Renal cortex interstitium (tissue), 11 donors: ENCODE data around the gene MAN1B1. TPM values are rescaled to one million over a fixed set of nuclear protein-coding genes. Genes with fewer than 3 reads are reported as not detected.

Experiments
- DNase-seq, 11 donors: peaks; one replicate each; pipeline ENCODE4 v3.0.0-alpha.2; 2013; ENCODE audit warnings: low read depth in 9 of 11, low spot score in 4 of 11; ENCODE audit errors: extremely low read depth in 1 of 11
- polyA plus RNA-seq, 3 donors: library from polyadenylated mRNA; unstranded; fragments of 120-200 nt; gene quantifications; one replicate each; pipeline ENCODE4 v1.2.1, GENCODE V29; 2013; ENCODE audit not compliant: insufficient read length in 3 of 3

Gene MAN1B1
- polyA plus RNA-seq, 3 donors = 46.1 to 62.1 (median 55.3) TPM

DNA sequence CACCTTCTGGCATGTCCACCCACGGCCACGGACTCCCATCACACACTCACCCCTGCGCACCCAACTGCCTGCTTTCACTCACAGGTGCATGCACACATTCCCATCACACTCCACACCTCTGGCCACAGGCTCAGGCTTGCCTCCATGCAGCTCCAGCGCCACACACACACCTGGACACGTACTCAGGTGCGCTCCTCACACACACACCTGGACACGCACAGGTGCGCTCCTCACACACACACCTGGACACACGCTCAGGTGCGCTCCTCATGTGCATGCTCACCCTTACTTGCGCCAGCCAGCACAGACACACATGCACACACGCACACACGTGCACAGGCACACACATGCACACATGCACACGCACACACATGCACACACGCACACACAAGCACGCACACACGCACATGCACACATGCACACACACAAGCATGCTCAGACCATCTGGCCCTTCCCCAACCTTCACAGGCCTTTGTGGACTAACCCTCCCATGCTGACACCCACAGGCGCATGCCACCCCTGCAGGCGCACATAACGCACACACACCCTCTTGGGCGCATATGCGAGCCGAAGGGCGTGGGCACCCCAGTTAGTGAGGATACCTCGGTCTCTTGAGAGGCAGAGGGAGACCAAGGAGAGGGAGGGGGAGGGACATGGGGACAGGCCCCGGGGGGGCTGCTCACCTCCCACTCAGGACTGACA, 60.5 kb downstream of the MAN1B1 start:
- no peak for DNase-seq

DNA sequence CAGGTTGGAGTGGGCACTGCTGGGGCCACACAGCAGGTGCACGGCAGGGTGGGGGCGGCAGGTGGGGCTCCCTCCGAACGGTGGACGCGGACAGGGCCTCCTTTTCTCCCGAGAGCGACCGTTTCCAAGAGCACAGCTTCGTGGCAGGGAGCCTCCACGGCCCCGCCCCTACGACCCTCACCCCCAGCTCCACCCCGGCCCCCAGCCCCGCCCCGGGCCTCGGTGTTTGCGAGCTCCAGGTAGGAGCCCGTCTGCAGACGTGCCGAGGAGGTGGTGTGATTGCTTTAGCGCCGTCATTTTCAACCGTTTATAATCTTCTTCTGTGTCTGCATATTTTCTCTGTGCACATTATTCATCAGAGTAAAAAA, 61.0 kb downstream of the MAN1B1 start:
- no peak for DNase-seq

DNA sequence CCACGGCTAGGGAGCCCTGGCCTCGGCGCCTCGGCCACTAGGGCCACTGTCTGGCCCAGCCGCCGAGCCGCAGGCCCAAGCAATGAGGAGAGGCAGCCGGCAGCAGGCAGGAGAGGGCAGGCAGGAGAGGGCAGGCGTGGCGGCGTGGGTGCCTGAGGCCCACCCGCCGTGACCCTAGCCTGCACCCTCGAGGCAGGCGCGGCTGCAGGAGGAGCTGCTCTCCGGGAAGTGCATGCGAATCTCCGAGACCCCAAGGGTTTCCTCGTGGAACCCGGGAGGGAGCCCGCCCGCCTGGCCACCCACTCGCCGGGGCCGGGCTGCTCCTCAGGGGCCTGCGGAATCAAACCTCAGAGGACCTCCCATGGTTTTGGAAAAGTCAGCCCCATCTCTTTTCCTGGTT, 61.5 kb downstream of the MAN1B1 start:
- DNase-seq = no peak

GRCh38 chr9:137148661-137149060, 61.9 kb downstream of the MAN1B1 start:
- no peak for DNase-seq

GRCh38 chr9:137149363-137149762, 62.6 kb downstream of the MAN1B1 start:
- DNase-seq = no peak

DNA sequence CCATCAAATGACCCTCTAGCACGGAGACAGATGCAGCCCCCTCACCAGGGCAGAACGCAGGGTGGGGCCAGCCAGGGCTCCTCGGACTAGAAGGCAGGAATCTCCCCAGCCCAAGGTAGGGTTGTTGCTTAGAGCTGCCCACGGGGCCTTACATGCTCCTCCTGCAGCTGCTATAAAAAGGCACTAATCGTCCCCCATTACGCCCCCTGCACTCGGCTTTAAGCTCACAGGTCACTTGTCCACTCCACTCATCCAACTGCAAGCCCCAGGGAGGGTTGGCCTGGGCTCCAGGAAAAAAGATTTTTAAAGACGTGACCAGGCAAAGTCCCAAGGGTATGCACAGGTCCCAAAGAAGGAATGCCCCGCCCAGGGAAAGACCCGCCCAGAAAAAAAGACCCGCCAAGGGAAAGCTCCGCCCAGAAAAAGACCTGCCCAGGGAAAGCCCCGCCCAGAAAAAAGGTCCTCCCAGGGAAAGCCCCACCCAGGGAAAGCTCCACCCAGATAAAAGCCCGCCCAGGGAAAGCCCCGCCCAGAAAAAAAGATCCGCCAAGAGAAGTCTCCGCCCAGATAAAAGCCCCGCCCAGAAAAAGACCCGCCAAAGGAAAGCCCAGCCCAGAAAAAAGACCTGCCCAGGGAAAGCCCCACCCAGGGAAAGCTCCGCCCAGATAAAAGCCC, 63.3 kb downstream of the MAN1B1 start:
- DNase-seq = no peak

GRCh38 chr9:137150617-137151457, 64.1 kb downstream of the MAN1B1 start:
- no peak for DNase-seq

GRCh38 chr9:137152844-137153405, 66.1 kb downstream of the MAN1B1 start:
- DNase-seq = no peak

DNA sequence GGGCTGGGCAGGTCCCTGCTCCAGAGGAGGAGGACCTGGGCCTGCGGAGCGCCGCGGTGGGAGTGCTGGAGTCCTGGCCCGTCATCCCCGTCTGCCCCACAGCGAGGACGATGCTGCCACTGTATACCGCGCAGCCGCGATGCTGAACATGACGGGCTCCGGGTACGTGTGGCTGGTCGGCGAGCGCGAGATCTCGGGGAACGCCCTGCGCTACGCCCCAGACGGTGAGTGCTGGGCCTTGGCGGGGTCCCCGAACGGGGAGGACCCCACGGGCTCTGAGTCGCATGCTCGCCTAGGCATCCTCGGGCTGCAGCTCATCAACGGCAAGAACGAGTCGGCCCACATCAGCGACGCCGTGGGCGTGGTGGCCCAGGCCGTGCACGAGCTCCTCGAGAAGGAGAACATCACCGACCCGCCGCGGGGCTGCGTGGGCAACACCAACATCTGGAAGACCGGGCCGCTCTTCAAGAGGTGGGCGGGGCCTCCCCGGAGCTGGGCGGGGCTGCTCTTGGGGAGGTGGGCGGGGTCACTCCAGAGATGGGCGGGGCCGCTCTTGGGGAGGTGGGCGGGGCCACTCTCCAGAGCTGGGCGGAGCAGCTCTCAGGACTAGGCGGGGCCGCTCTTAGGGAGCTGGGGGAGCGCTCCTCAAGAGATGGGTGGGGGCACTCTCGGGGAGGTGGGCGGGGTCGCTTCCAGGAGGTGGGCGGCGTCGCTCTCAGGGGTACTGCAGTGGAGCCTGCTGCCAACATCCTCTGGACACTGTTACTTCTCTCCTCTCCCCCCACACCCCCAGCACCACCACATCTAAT, 70.0 kb downstream of the MAN1B1 start:
- DNase-seq = no peak

GRCh38 chr9:137157618-137158415, 71.0 kb downstream of the MAN1B1 start:
- no peak for DNase-seq

- no peak for DNase-seq
Measured at GRCh38 chr9:137158625-137159024, 71.8 kb downstream of the MAN1B1 start.

Other genes with a start within 250 kb of the MAN1B1 start
- gene AJM1, start 244.5 kb upstream of the MAN1B1 start, polyA plus RNA-seq = 1 to 10 TPM in 2 of 3 donors, under 1 TPM in 1; 0.64 to 1.7 (median 1.5) TPM
- gene PHPT1, start 237.6 kb upstream of the MAN1B1 start, polyA plus RNA-seq = 100 to 1,000 TPM in 1 of 3 donors, 10 to 100 TPM in 2; 63.4 to 111 (median 93.7) TPM
- gene MAMDC4, start 234.6 kb upstream of the MAN1B1 start, polyA plus RNA-seq = 10 to 100 TPM in 1 of 3 donors, 1 to 10 TPM in 2; 4.8 to 10.9 (median 9.9) TPM
- 100 to 1,000 TPM; 322 to 427 (median 394) TPM for gene EDF1, start 220.7 kb upstream of the MAN1B1 start, polyA plus RNA-seq
- 10 to 100 TPM; 10.2 to 15.9 (median 14.7) TPM for gene TRAF2, start 200.5 kb upstream of the MAN1B1 start, polyA plus RNA-seq
- gene FBXW5, start 142.2 kb upstream of the MAN1B1 start, polyA plus RNA-seq = 10 to 100 TPM; 33.7 to 58.7 (median 54.3) TPM
- 1 to 10 TPM in 1 of 3 donors, under 1 TPM in 2; 0.44 to 1.4 (median 0.57) TPM for gene C8G, start 141.7 kb upstream of the MAN1B1 start, polyA plus RNA-seq
- gene LCN12, start 134.7 kb upstream of the MAN1B1 start, polyA plus RNA-seq = 10 to 100 TPM; 17.8 to 47.3 (median 24.5) TPM
- 100 to 1,000 TPM in 1 of 3 donors, 10 to 100 TPM in 2; 42.1 to 113 (median 66.3) TPM for gene PTGDS, start 109.5 kb upstream of the MAN1B1 start, polyA plus RNA-seq
- gene LCNL1, start 104.0 kb upstream of the MAN1B1 start, polyA plus RNA-seq = under 1 TPM; 0.14 to 0.40 (median 0.39) TPM
- 10 to 100 TPM; 23.7 to 40.2 (median 39.3) TPM for gene PAXX, start 94.6 kb upstream of the MAN1B1 start, polyA plus RNA-seq
- under 1 TPM; 0.37 to 0.75 (median 0.39) TPM for gene CLIC3, start 90.4 kb upstream of the MAN1B1 start, polyA plus RNA-seq
- gene ABCA2, start 58.7 kb upstream of the MAN1B1 start, polyA plus RNA-seq = 10 to 100 TPM; 43.4 to 66.6 (median 61.6) TPM
- under 1 TPM; 0.07 to 0.15 (median 0.12) TPM for gene FUT7, start 54.9 kb upstream of the MAN1B1 start, polyA plus RNA-seq
- gene NPDC1, start 40.8 kb upstream of the MAN1B1 start, polyA plus RNA-seq = 10 to 100 TPM; 12.9 to 38.4 (median 31.5) TPM
- 1 to 10 TPM; 4.3 to 5.3 (median 4.7) TPM for gene ENTPD2, start 32.9 kb upstream of the MAN1B1 start, polyA plus RNA-seq
- gene SAPCD2, start 16.4 kb upstream of the MAN1B1 start, polyA plus RNA-seq = 1 to 10 TPM; 6.6 to 9.2 (median 6.8) TPM
- 1 to 10 TPM; 4.9 to 9.2 (median 5.7) TPM for gene UAP1L1, start 9.5 kb upstream of the MAN1B1 start, polyA plus RNA-seq
- gene DPP7, start 27.7 kb downstream of the MAN1B1 start, polyA plus RNA-seq = 10 to 100 TPM; 15.2 to 30.6 (median 24.7) TPM
- under 1 TPM in 1 of 3 donors, not detected in 2; 0.34 TPM for gene GRIN1, start 52.2 kb downstream of the MAN1B1 start, polyA plus RNA-seq
- under 1 TPM in 1 of 3 donors, not detected in 2; 0.14 TPM for gene LRRC26, start 83.1 kb downstream of the MAN1B1 start, polyA plus RNA-seq
- not detected for gene TMEM210, start 85.1 kb downstream of the MAN1B1 start, polyA plus RNA-seq
- gene ANAPC2, start 101.6 kb downstream of the MAN1B1 start, polyA plus RNA-seq = 10 to 100 TPM; 35.5 to 56.7 (median 49.2) TPM
- gene SSNA1, start 101.7 kb downstream of the MAN1B1 start, polyA plus RNA-seq = 10 to 100 TPM; 36.9 to 62.9 (median 49.8) TPM
- 10 to 100 TPM; 14.8 to 17.3 (median 16.4) TPM for gene TPRN, start 113.8 kb downstream of the MAN1B1 start, polyA plus RNA-seq
- 10 to 100 TPM; 40.2 to 46.4 (median 42.7) TPM for gene TMEM203, start 118.7 kb downstream of the MAN1B1 start, polyA plus RNA-seq
- gene NDOR1, start 118.7 kb downstream of the MAN1B1 start, polyA plus RNA-seq = 10 to 100 TPM in 2 of 3 donors, 1 to 10 TPM in 1; 8.2 to 15.1 (median 14.2) TPM
- 10 to 100 TPM in 2 of 3 donors, 1 to 10 TPM in 1; 6.0 to 13.3 (median 13.2) TPM for gene RNF208, start 135.3 kb downstream of the MAN1B1 start, polyA plus RNA-seq
- 10 to 100 TPM in 2 of 3 donors, 1 to 10 TPM in 1; 8.5 to 13.9 (median 12.8) TPM for gene CYSRT1, start 138.2 kb downstream of the MAN1B1 start, polyA plus RNA-seq
- 10 to 100 TPM in 2 of 3 donors, 1 to 10 TPM in 1; 7.9 to 15.2 (median 12.0) TPM for gene RNF224, start 140.5 kb downstream of the MAN1B1 start, polyA plus RNA-seq
- gene SLC34A3, start 143.9 kb downstream of the MAN1B1 start, polyA plus RNA-seq = 10 to 100 TPM in 2 of 3 donors, 1 to 10 TPM in 1; 5.0 to 13.8 (median 11.6) TPM
- 100 to 1,000 TPM; 331 to 492 (median 358) TPM for gene TUBB4B, start 154.3 kb downstream of the MAN1B1 start, polyA plus RNA-seq
- gene STPG3, start 164.3 kb downstream of the MAN1B1 start, polyA plus RNA-seq = 1 to 10 TPM; 2.2 to 4.2 (median 2.6) TPM
- 10 to 100 TPM; 49.8 to 62.2 (median 55.2) TPM for gene NELFB, start 168.3 kb downstream of the MAN1B1 start, polyA plus RNA-seq
- 1 to 10 TPM; 4.4 to 8.9 (median 6.3) TPM for gene TOR4A, start 190.7 kb downstream of the MAN1B1 start, polyA plus RNA-seq
- 1 to 10 TPM; 6.8 to 9.0 (median 7.7) TPM for gene NRARP, start 215.3 kb downstream of the MAN1B1 start, polyA plus RNA-seq